A673 (cell line): ENCODE measurements around the gene GRK1.

Experiments
- EZH2 ChIP-seq: fragments of 200-600 bp; sonication (generic); IDR thresholded peaks from 2 replicates; pipeline ENCODE4 v1.6.1; 2017; ENCODE audit warnings: borderline replicate concordance, low read depth, mild to moderate bottlenecking, mixed read lengths, antibody characterized with exemption, low read length; ENCODE audit not compliant: poor library complexity, severe bottlenecking
- TF ChIP-seq, protein P1 (sequence below): fragments of 300-800, 200-600 bp; sonication (generic); conservative IDR thresholded peaks from 2 replicates; pipeline ENCODE4 v1.5.1; 2017; ENCODE audit warnings: low read depth, mild to moderate bottlenecking, antibody characterized with exemption, low read length, moderate library complexity, mixed read lengths

DNA sequence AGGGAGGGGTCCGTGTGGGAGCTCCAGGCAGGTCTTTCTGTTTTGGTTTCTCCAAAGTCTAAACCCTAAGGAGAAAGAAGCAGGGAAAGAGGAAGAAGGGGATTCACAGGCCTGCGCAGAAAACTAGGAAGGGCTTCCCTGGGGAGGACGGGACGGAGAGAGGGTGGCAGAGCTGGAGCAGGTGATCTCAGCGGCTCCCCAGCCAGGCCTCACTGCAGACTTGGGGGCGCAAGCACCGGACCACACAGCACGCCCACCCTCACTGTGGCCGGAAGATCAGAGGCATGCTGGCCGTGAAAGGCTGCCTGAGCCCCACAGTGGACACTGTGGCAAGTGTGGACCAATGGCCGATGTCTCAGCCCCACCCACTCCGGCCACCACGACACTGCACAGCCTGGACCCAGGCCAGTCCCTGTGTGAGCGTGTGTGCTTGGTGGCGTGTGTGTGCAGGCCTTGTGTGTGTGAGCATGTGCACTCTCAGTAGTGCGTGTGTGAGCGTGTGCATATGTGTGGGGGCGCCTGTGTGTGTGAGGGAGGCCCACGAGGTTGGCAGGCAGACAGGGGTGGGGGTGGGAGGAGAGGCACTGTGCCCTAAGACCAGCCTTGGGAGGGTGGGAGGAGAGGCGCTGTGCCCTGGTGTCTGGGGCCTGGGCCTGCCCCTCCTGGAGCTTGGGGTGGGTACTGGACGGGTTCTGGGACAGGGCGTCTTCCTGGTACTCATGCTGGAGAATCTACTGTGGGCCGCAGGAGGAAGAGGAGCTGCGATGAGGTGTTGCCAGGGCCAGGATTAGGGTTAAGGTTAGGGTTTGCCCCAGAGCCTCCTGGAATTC lies 76.6 kb downstream of the GRK1 start:
- TF ChIP-seq EZH2: no peak
- TF ChIP-seq, protein P1, sequence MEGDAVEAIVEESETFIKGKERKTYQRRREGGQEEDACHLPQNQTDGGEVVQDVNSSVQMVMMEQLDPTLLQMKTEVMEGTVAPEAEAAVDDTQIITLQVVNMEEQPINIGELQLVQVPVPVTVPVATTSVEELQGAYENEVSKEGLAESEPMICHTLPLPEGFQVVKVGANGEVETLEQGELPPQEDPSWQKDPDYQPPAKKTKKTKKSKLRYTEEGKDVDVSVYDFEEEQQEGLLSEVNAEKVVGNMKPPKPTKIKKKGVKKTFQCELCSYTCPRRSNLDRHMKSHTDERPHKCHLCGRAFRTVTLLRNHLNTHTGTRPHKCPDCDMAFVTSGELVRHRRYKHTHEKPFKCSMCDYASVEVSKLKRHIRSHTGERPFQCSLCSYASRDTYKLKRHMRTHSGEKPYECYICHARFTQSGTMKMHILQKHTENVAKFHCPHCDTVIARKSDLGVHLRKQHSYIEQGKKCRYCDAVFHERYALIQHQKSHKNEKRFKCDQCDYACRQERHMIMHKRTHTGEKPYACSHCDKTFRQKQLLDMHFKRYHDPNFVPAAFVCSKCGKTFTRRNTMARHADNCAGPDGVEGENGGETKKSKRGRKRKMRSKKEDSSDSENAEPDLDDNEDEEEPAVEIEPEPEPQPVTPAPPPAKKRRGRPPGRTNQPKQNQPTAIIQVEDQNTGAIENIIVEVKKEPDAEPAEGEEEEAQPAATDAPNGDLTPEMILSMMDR: no peak
